Ovary (tissue), 9 donors: ENCODE measurements around the gene ITPK1. TPM values are rescaled to one million over a fixed set of nuclear protein-coding genes. Genes with fewer than 3 reads are reported as not detected.

ENCODE experiments used
- DNase-seq, 5 donors: peaks; one replicate each; pipeline ENCODE4 v3.0.0-alpha.2; 2019 to 2020
- H3K27ac ChIP-seq, 2 donors: fragments of 200-600 bp; one replicate each; pipeline versions ENCODE4 v1.5.1 to v1.8.0; 2019 to 2022
- H3K27me3 ChIP-seq: fragments of 200-600 bp; one replicate; pipeline ENCODE4 v1.8.0; 2022
- H3K36me3 ChIP-seq: fragments of 200-600 bp; sonication (generic); one replicate; pipeline ENCODE4 v1.5.1; 2019
- H3K4me1 ChIP-seq: one replicate; pipeline ENCODE4 v1.8.1; 2013; ENCODE audit warnings: mild to moderate bottlenecking, moderate library complexity; ENCODE audit not compliant: insufficient read depth
- H3K4me3 ChIP-seq: fragments of 200-600 bp; sonication (generic); one replicate; pipeline ENCODE4 v1.5.1; 2017
- H3K9me3 ChIP-seq, 2 donors: fragments of 200-600 bp in 1 of 2; sonication (generic) in 1 of 2; one replicate each; pipeline versions ENCODE4 v1.5.1 to v1.8.1; 2013 to 2019; ENCODE audit warnings: mild to moderate bottlenecking in 1 of 2, moderate library complexity in 1 of 2
- EP300 ChIP-seq: sonication (generic); formaldehyde crosslinking; IDR thresholded peaks from one replicate; pipeline ENCODE4 v1.6.1; 2017; ENCODE audit warnings: antibody characterized with exemption
- POLR2A ChIP-seq: fragments of 450-650 bp; IDR thresholded peaks from one replicate; pipeline ENCODE4 v1.6.1; 2017; ENCODE audit warnings: antibody characterized with exemption, mild to moderate bottlenecking, moderate library complexity
- WGBS, 3 donors: extraction: QIAGEN DNeasy Blood & Tissue Kit in 1 of 3; methylation state at CpG; one replicate each; pipeline versions ENCODE4 v1.1.5 to v1.1.7; 2013 to 2017; 5-methylcytosine and 5-hydroxymethylcytosine counted together
- intact Hi-C, 4 donors: fragments of 100-400 bp; cut with DNase I; formaldehyde crosslinking; loops; one replicate each; pipeline versions ENCODE4 v1.11.0 to v1.15.1; 2022 to 2023
- polyA plus RNA-seq, 2 donors: library from polyadenylated mRNA; stranded (reverse); fragments of 200-250 nt in 1 of 2; fragments of 350-450 nt in 1 of 2; fragmentation: Illumina TruSeq in 1 of 2; extraction: RNeasy Lipid Tissue Mini Kit (QIAGEN cat#74804) in 1 of 2; gene quantifications; one replicate each; pipeline ENCODE4 v1.2.3, GENCODE V29; 2013 to 2014
- total RNA-seq, 7 donors: library from RNA; depleted of rRNA in 2 of 7; stranded (reverse); fragments of >200 nt in 2 of 7; fragmentation: NEBNext Ultra II Directional in 3 of 7; extraction: Animal tissue kit (Norgen Biotek cat#: 25700) in 3 of 7; gene quantifications; one replicate each; pipeline versions ENCODE4 v1.1.0 to v1.2.4, GENCODE V29; 2016 to 2023
- TF ChIP-seq, protein P1 (sequence below), 3 donors: fragments of 450-650 bp in 2 of 3; fragments of 200-600 bp in 1 of 3; IDR thresholded peaks; one replicate each; pipeline versions ENCODE4 v1.5.1 to v1.8.0; 2016 to 2022; ENCODE audit warnings: antibody characterized with exemption in 3 of 3, mild to moderate bottlenecking in 1 of 3
- donor health status: DM: no; HTN: no; CAD: no; lungs with moderate emphysema.
- donor health status: DM: no; HTN: no; CAD: no.
- donor health status: Bipolar disorder and iron deficiency.
- donor health status: DM: yes; HTN: yes; CAD: no.
- donor health status: DM: no; HTN: no; CAD: no.
- donor health status: DM: yes; HTN: yes; CAD: no.

ITPK1 gene
- total and polyA plus RNA-seq, 9 donors, result 23.6 to 57.8 (median 49.3) TPM

GRCh38 chr14:92954933-92955332 lies 160.8 kb downstream of the ITPK1 start:
- Histone ChIP-seq H3K27ac (no peak overlapping the region), H3K27me3 (no peaks in the 10 kb centered on the region), H3K4me1 (no peaks in the 10 kb centered on the region), H3K36me3 (no peaks in the 10 kb centered on the region), H3K4me3 (no peak overlapping the region), H3K9me3 (no peaks in the 10 kb centered on the region)
- TF ChIP-seq POLR2A (no peak), EP300 (no peak)
- TF ChIP-seq, protein P1, sequence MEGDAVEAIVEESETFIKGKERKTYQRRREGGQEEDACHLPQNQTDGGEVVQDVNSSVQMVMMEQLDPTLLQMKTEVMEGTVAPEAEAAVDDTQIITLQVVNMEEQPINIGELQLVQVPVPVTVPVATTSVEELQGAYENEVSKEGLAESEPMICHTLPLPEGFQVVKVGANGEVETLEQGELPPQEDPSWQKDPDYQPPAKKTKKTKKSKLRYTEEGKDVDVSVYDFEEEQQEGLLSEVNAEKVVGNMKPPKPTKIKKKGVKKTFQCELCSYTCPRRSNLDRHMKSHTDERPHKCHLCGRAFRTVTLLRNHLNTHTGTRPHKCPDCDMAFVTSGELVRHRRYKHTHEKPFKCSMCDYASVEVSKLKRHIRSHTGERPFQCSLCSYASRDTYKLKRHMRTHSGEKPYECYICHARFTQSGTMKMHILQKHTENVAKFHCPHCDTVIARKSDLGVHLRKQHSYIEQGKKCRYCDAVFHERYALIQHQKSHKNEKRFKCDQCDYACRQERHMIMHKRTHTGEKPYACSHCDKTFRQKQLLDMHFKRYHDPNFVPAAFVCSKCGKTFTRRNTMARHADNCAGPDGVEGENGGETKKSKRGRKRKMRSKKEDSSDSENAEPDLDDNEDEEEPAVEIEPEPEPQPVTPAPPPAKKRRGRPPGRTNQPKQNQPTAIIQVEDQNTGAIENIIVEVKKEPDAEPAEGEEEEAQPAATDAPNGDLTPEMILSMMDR (IDR thresholded peaks at IDR 0.05), result no peak
- no peak for DNase-seq
- WGBS, 3 donors, result 77 to 83% (median 81%) methylated on average over 5 of the region's 5 CpGs
- intact Hi-C loops, result loop anchor here in 3 of 4 donors (5.0 to 10.0 kb wide), 2 partner anchors 160 to 182 kb away; partner anchors contain the start of gene ITPK1 (in 1 of the 3)

DNA sequence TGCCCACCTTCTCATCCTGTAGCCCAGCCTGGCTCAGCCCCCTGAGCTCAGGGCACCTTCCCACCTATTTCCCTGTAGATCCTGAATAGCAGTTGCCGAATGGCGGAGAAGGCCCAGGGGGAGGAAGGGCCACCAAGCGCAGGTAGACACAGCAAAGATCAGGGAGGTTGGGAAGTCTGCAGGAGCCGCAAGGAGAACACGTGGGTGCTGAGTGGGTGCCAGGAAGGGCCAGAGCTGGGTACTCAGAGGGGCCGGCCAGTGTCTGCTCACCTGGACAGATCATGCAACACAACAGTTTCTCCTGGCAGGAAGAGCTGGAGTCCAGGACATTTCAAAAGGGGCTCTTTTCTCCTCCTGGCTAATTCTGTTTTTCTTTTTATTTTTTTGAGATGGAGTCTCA lies 162.2 kb downstream of the ITPK1 start:
- no peak overlapping the region for H3K4me3 ChIP-seq
- H3K27ac ChIP-seq, result no peak overlapping the region
- no peaks in the 10 kb centered on the region for H3K4me1 ChIP-seq
- H3K9me3 ChIP-seq, result no peaks in the 10 kb centered on the region
- intact Hi-C loops, result loop anchor here (2.0 to 10.0 kb wide), 3 partner anchors 161 to 185 kb away; partner anchors contain the start of gene ITPK1 (in 1 of the 4)
- no peak for DNase-seq
- WGBS, 3 donors, result 86 to 91% (median 87%) methylated on average over 6 of the region's 6 CpGs
- no peaks in the 10 kb centered on the region for H3K36me3 ChIP-seq
- TF ChIP-seq, protein P1 (IDR thresholded peaks at IDR 0.05), result no peak
- no peak for TF ChIP-seq EP300
- no peak for TF ChIP-seq POLR2A
- H3K27me3 ChIP-seq, result no peaks in the 10 kb centered on the region

DNA sequence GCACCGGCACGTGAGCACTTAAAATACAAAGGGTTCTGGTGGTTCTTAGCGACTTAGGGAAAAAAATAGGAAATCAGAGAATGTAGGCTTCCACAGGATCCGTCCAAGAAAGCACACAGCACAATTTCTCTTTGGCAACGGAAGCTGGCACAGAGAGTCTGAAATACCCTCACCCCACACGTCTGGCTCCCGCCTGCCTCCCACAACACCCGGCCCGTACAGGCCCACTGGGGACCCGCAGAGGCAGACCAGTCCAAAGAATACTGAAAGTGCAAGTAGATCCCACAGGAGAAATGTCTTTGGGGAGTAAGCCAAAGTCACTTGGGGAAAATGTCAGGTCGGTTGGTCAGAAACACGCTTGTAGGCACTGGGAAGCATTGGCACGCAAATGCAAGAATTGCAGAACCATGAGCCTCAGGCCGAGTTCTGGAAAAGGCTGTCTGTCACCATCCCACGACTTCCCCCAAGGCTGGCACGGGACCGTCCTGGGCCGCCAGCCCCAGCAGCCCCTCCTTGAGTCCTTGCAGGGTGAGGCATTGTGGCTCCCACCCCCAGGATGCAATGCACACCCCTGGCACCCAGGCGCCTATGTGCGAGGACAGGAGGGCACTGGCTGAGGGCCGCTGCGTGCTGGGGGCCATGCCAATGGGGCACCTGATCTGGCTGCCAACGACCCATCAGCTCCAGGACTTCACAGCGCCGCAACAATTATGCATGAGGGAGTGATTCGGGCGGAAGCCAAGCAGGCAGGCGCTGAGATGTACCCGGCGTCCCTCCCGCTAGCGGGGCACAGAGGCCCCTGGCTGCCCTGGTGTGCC lies 163.0 kb downstream of the ITPK1 start:
- H3K9me3 ChIP-seq, result no peaks in the 10 kb centered on the region
- H3K27me3 ChIP-seq, result no peaks in the 10 kb centered on the region
- intact Hi-C loops, result loop anchor here (2.0 to 10.0 kb wide), 3 partner anchors 162 to 186 kb away; partner anchors contain the start of gene ITPK1 (in 1 of the 4)
- TF ChIP-seq, protein P1 (IDR thresholded peaks at IDR 0.05), result no peak
- TF ChIP-seq EP300, result no peak
- no peak for TF ChIP-seq POLR2A
- H3K27ac ChIP-seq, result no peak overlapping the region
- no peaks in the 10 kb centered on the region for H3K4me1 ChIP-seq
- WGBS, 3 donors, result 87 to 92% (median 92%) methylated on average over 31 to 32 of the region's 32 CpGs
- no peaks in the 10 kb centered on the region for H3K36me3 ChIP-seq
- DNase-seq, result no peak
- no peak overlapping the region for H3K4me3 ChIP-seq

GRCh38 chr14:92951912-92952471 lies 163.7 kb downstream of the ITPK1 start:
- intact Hi-C loops, result loop anchor here (2.0 to 10.0 kb wide), 4 partner anchors 163 to 189 kb away; partner anchors contain the start of gene ITPK1 (in 1 of the 4)
- H3K27ac ChIP-seq, result no peak overlapping the region

More at GRCh38 chr14:92951912-92952471, 163.7 kb downstream of the ITPK1 start:
- Histone ChIP-seq H3K27me3 (no peaks in the 10 kb centered on the region), H3K9me3 (no peaks in the 10 kb centered on the region), H3K4me1 (no peaks in the 10 kb centered on the region), H3K36me3 (no peaks in the 10 kb centered on the region), H3K4me3 (no peak overlapping the region)
- peak; percentile 62 to 87 (median 80) for DNase-seq
- TF ChIP-seq, protein P1 (IDR thresholded peaks at IDR 0.05), result peak; percentile 78 to 93 (median 90)
- TF ChIP-seq POLR2A (no peak), EP300 (no peak)
- 13 to 15% (median 13%) methylated on average over 18 of the region's 18 CpGs for WGBS, 3 donors
